Adrenal gland (tissue), 5 donors: ENCODE results near the gene TGFBR2.

Source experiments
- POLR2A ChIP-seq, 2 donors: fragments of 450-650 bp; IDR thresholded peaks; one replicate each; pipeline ENCODE4 v1.6.1; 2017; ENCODE audit warnings: antibody characterized with exemption in 2 of 2, mild to moderate bottlenecking in 2 of 2, moderate library complexity in 1 of 2
- TF ChIP-seq, protein P1 (sequence below), 6 experiments: fragments of 450-650 bp in 4 of 6; fragments of 200-600 bp in 2 of 6; sonication (generic) in 1 of 6; IDR thresholded peaks; 1 replicate in 5 of 6; 2 replicates in 1 of 6; pipeline versions ENCODE4 v1.5.1 to v1.8.0; 2016 to 2021; ENCODE audit warnings: antibody characterized with exemption in 6 of 6, mild to moderate bottlenecking in 2 of 6, moderate library complexity in 1 of 6
- donor health status: DM: no; HTN: no; CAD: no.

- TF ChIP-seq, protein P1, sequence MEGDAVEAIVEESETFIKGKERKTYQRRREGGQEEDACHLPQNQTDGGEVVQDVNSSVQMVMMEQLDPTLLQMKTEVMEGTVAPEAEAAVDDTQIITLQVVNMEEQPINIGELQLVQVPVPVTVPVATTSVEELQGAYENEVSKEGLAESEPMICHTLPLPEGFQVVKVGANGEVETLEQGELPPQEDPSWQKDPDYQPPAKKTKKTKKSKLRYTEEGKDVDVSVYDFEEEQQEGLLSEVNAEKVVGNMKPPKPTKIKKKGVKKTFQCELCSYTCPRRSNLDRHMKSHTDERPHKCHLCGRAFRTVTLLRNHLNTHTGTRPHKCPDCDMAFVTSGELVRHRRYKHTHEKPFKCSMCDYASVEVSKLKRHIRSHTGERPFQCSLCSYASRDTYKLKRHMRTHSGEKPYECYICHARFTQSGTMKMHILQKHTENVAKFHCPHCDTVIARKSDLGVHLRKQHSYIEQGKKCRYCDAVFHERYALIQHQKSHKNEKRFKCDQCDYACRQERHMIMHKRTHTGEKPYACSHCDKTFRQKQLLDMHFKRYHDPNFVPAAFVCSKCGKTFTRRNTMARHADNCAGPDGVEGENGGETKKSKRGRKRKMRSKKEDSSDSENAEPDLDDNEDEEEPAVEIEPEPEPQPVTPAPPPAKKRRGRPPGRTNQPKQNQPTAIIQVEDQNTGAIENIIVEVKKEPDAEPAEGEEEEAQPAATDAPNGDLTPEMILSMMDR (IDR thresholded peaks at IDR 0.05) = no peak
- TF ChIP-seq POLR2A (IDR thresholded peaks at IDR 0.05) = no peak
Observed at GRCh38 chr3:30581982-30582381, 24.4 kb upstream of the TGFBR2 start.
